Left renal cortex interstitium (tissue), 4 donors: ENCODE results near the gene EPX. TPM values are rescaled to one million over a fixed set of nuclear protein-coding genes. Genes with fewer than 3 reads are reported as not detected.
A peak's percentile ranks its signal among the peaks of the same experiment; 100 is the strongest.

Experiments used
- DNase-seq, 4 donors: peaks; one replicate each; pipeline ENCODE4 v3.0.0-alpha.2; 2013; ENCODE audit warnings: low read depth in 4 of 4, low spot score in 2 of 4, missing footprints in 1 of 4
- polyA plus RNA-seq, 4 donors: library from polyadenylated mRNA; unstranded; fragments of 120-200 nt; gene quantifications; one replicate each; pipeline ENCODE4 v1.2.1, GENCODE V29; 2013; ENCODE audit not compliant: insufficient read length in 4 of 4

The EPX gene
- polyA plus RNA-seq, 4 donors, result 0.46 to 1.7 (median 0.92) TPM

DNA sequence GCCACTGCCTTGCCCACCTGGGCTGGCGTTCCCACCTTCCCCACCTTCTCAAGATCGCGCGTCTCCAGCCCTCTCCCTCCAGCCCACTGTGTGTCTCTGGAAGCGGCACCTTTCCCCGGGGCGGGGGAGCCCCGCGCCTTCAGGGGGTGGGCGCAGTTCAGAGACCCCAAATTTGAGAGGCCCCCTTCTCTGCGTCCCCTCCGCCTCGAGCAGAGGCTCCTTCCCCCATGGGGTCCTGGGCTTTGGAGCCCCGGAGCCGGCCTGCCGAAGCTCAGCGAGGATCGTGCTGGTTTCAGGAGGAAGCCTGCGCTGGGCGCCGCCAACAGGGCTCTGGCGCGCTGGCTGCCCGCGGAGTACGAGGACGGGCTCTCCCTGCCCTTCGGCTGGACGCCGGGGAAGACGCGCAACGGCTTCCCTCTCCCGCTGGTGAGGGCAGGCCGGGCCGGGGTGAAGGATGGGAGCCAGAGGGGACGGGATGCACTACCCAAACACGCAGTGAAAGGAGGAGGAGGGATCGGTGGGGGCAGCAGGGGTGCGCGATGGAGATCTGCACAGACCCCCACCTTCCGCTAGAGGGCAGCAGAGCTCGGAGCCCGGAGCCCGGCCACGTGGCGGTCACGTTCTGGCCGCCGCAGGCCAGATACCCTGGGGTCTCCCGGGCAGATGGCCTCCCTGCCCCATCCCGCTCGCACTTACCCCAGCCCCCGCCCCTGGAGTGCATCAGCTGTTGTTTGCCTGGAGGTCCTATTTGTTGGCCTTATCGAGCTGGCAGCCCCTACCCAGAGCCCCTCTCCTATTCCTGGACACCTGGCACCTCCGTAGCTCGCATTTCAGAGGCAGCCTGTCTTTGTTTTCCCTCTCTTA lies 57.0 kb downstream of the EPX start:
- peak; percentile 34 to 62 (median 55) for DNase-seq

DNA sequence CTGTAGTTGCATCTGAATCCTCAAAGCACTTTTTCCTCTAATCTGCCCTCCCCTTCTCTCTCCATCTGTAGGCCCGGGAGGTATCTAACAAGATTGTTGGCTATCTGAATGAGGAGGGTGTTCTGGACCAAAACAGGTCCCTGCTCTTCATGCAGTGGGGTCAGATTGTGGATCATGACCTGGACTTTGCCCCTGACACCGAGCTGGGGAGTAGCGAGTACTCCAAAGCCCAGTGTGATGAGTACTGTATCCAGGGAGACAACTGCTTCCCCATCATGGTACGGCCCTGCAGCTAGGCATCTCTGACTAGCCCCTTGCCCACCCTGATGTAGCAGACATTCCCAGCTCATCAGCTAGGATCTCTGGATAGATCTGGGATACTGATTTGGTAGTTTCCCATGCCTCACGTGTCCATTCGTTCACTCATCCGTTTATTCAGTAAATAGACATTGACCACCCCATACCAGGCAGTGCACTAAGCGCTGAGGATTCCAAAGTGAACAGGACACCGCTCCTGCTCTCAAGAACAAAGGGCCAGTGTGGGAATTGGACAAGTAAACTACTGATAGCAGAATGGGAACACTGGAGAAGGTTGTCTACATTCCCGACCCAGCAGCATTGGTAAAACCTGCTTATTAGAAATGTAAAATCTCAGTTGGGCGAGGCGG lies 58.0 kb downstream of the EPX start:
- no peak for DNase-seq

DNA sequence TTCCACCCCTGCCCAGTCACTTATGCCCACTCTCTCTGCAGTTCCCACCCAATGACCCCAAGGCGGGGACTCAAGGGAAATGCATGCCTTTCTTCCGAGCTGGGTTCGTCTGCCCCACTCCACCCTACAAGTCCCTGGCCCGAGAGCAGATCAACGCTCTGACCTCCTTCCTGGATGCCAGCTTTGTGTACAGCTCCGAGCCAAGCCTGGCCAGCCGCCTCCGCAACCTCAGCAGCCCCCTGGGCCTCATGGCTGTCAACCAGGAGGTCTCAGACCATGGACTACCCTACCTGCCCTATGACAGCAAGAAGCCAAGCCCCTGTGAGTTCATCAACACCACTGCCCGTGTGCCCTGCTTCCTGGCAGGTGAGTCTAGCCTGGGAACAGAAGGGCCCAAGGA lies 59.6 kb downstream of the EPX start:
- no peak for DNase-seq

DNA sequence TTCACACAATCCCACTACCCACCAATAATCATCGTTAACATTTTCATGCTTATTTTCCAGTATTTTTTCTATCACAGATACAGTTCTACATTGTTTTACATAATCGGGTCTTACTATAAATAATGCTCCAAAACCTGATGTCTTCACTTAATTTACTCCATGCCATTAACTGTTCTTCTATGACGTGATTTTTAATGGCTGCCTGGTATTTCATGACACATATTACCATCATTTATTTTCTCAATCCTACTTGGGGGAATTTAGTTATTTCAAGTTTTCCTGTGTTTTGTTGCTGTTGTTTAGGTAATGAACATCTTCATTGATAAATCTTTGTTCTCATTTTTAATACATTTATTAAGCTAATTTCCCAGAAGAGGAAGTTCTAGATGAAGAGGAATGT lies 60.6 kb downstream of the EPX start:
- DNase-seq, result no peak

Other genes starting within 250 kb of the EPX start
- 10 to 100 TPM; 42.9 to 58.7 (median 52.2) TPM for gene CUEDC1, start 237.3 kb upstream of the EPX start, polyA plus RNA-seq
- 100 to 1,000 TPM; 104 to 112 (median 107) TPM for gene VEZF1, start 204.5 kb upstream of the EPX start, polyA plus RNA-seq
- gene SRSF1, start 185.5 kb upstream of the EPX start, polyA plus RNA-seq, result 100 to 1,000 TPM; 318 to 393 (median 366) TPM
- 10 to 100 TPM; 75.0 to 83.2 (median 79.1) TPM for gene DYNLL2, start 109.3 kb upstream of the EPX start, polyA plus RNA-seq
- gene OR4D1, start 44.3 kb upstream of the EPX start, polyA plus RNA-seq, result under 1 TPM in 2 of 4 donors, not detected in 2; 0.07 to 0.08 TPM
- gene OR4D2, start 25.7 kb upstream of the EPX start, polyA plus RNA-seq, result not detected
- 10 to 100 TPM; 34.8 to 56.9 (median 46.3) TPM for gene MKS1, start 26.5 kb downstream of the EPX start, polyA plus RNA-seq
- under 1 TPM in 3 of 4 donors, not detected in 1; 0.16 to 0.25 (median 0.19) TPM for gene LPO, start 45.9 kb downstream of the EPX start, polyA plus RNA-seq
- gene MPO, start 88.2 kb downstream of the EPX start, polyA plus RNA-seq, result 10 to 100 TPM in 1 of 4 donors, 1 to 10 TPM in 3; 2.8 to 10.8 (median 4.0) TPM
- gene TSPOAP1, start 136.1 kb downstream of the EPX start, polyA plus RNA-seq, result 10 to 100 TPM; 33.2 to 77.6 (median 60.3) TPM
- gene SUPT4H1, start 159.5 kb downstream of the EPX start, polyA plus RNA-seq, result 100 to 1,000 TPM; 125 to 146 (median 135) TPM
- gene RNF43, start 224.8 kb downstream of the EPX start, polyA plus RNA-seq, result 10 to 100 TPM; 11.2 to 16.8 (median 12.5) TPM